GM19372 (cell line): ENCODE results near the gene NT5C2.
"Not testable (repeated sequence)": the region's sequence is repeated elsewhere in the genome, so short reads cannot be mapped to it uniquely, and the experiment has no call there.

Experiments used
- ATAC-seq: cut with Tn5 transposase; IDR thresholded peaks from one replicate; pipeline ENCODE4 v1.9.1; 2021; ENCODE audit warnings: mild to moderate bottlenecking, low read depth, moderate library complexity; ENCODE audit not compliant: unreplicated experiment

The NT5C2 gene

DNA sequence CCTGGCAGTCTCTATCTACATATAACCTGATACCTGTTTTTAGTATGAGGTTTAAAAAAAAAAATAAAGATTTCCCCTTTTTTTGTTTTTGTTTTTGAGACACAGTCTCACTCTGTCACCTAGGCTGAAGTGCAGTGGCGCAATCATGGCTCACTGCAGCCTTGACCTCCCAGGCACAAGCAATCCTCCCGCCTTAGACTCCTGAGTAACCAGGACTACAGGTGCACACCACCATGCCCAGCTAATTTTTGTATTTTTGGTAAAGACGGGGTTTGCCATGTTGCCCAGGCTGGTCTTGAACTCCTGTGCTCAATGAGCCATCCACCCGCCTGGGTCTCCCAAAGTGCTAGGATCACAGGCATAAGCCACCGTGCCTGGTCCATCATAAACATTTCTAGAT, 25.5 kb downstream of the NT5C2 start:
- not testable (repeated sequence) for ATAC-seq

GRCh38 chr10:103166523-103166922, 26.5 kb downstream of the NT5C2 start:
- no peak for ATAC-seq

DNA sequence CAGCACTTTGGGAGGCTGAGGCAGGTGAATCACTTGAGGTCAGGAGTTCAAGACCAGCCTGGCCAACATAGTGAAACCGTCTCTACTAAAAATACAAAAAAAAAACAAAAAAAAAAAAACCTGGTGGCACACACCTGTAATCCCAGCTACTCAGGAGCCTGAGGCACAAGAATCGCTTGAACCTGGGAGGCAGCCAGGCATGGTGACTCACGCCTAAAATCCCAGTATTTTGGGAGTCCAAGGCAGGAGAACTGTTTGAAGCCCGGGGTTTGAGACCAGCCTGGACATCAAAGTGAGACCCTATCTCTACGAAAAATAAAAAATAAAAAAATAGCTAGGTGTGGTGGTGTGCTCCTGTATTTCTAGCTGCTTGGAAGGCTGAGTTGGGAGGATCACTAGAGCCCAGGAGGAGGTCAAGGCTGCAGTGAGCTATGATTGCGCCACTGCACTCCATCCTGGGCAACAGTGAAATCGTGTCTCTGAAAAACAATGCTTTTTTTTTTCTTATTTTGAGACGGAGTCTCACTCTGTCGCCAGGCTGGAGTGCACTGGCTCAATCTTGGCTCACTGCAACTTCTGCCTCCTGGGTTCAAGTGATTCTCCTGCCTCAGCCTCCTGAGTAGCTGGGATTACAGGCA, 29.2 kb downstream of the NT5C2 start:
- ATAC-seq: not testable (repeated sequence)

DNA sequence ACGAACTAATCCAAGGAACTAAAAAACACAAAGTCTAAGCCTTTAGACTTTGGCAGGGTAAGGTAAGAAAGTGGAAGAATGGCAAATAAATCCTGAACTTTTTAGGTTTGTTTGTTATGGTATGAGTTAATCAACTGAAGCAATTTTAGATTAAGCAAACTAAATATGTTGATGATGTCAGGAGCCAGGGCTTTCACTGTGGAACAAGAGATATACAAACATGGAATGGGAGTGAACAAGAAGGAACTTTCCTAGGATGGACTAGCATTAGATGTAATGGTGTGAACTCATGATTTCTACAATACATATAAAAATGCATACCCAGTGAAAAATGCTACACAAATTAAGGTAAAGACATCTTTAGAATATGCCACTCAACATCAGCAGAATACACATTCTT, 35.8 kb downstream of the NT5C2 start:
- ATAC-seq: no peak

- ATAC-seq: no peak
Measured at GRCh38 chr10:103155471-103156085, 37.5 kb downstream of the NT5C2 start.

DNA sequence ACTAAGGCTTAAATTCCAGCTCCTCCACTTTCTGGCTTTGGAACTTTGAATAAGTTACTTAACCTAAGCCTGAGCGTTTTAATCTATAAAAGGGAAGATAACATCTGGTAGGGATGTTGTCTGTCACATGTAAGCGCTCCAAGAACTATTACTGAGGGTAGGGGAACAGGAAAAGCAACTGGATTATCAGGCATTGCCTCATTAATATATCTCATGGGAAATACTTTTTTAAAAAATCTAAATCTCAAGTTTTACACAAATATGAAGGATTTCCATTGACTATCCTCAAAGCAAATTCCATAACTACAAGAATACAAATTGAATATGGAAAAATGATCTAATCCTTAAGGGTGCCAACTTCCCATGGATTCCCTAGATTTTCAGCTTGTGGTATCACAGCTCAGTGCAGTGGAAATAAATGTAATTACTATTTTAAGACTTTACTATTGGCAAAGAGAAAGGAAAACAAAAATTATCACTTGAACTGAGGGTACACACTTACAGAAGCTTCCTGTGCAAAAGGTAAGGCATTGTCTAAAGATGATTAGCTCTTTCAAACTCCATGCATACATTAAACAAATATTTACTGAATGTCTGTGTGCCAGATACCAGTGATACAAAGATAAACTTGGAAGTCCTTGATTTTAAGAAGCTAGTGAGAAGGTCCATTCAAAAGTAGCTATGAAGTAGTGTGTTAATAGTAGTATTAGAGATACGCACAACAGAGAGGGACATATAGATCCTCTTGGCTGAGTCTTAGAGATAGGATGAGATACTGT, 38.4 kb downstream of the NT5C2 start:
- ATAC-seq: no peak

- no peak for ATAC-seq
Measured at GRCh38 chr10:103153302-103154197, 39.5 kb downstream of the NT5C2 start.

DNA sequence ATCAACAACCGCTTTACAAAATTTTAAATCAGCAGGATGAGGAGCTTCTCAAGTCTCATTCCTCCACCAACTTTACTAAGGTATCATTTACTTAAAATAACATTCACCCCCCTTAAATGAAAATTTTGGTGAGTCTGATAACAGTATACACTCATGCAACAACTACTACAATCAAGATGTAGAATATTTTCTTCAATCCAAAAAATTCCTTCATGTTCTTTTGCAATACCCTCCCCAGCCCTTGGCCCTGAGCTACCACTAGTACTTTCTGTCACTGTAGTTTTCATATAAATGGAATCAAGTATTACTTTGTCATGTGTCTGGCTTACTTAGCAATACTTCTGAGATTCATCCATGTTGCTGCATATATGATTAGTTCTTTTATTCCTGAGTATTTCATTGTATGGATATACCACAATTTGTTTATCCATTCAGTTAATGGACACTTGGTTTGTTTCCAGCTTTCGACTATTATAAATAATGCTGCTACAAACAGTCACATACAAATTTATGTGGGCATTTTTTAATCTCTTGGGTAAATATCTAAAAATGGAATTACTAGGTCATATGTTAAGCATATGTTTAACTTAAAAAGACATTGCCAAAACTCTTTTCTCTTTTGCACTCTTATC, 43.0 kb downstream of the NT5C2 start:
- no peak for ATAC-seq

DNA sequence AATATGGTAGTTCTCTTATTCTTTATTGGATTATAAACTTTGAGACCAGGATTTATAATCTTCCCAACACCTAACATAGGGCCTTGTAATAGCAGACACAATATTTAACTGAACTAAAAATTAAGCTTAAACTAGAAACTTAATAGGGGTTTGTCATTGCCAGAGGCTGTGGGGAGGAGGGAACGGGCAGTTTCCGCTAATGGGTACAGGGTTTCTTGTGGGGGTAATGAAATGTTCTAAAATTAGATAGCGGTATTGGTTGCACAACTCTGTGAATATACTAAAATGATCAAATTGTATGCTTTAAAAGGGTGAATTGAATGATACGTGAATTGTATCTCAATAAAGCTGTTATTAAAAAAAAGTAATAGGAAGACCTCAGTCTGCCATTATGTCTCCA, 45.4 kb downstream of the NT5C2 start:
- ATAC-seq: no peak

GRCh38 chr10:103145860-103146466, 47.1 kb downstream of the NT5C2 start:
- no peak for ATAC-seq

- no peak for ATAC-seq
Measured at GRCh38 chr10:103145046-103145445, 48.0 kb downstream of the NT5C2 start.

DNA sequence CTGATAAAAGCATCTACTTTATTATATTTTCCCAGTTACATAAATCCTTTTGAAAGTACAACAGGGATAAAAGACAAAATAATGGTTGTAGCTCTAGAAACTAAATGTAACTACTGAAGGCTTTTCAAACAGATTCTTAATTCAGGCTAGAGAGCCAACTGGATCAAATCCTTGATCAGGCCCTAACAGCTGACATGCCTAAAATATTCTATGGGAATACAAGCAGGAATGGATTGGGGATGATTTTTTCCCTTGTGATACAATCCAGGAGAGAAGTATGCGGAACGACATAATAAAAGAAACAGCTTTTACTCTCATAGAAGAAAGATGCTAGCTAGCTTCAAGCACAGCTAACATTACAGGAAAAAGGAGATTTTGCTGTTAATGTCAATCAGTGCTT, 49.0 kb downstream of the NT5C2 start:
- no peak for ATAC-seq

- not testable (repeated sequence) for ATAC-seq
Measured at GRCh38 chr10:103143641-103144040, 49.4 kb downstream of the NT5C2 start.

- no peak for ATAC-seq
Measured at GRCh38 chr10:103141950-103142349, 51.1 kb downstream of the NT5C2 start.

DNA sequence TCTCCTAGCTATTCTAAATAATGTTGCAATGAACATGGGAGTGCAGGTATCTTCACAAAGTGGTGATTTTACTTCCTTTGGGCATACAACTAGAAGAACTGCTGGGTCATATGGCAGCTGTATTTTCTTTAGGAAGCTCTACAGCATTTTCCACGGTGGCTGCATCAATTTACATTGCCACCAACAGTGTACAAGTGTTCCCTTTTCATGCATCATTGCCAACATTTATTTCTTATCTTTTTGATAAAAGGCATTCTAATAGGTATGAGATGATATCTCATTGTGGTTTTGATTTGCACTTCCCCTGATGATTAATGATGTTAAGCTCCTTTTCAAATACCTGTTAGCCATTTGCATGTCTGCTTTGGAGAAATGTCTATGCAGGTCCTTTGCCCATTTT, 52.6 kb downstream of the NT5C2 start:
- no peak for ATAC-seq

DNA sequence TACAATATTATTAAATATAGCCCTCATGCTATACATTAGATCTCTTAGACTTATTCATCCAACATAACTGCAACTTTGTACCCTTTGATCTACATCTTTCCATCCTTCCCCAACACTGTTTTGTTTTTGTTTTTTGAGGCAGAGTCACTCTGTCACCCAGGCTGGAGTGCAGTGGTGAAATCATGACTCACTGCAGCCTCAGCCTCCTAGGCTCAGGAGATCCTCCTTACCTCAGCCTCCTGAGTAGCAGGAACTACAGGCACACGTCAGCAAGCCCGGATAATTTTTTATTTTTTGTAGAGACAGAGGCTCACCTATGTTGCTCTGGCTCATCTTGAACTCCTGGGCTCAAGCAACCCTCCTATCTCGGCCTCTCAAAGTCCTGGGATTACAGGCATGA, 53.3 kb downstream of the NT5C2 start:
- no peak for ATAC-seq

- ATAC-seq: not testable (repeated sequence)
Measured at GRCh38 chr10:103135168-103135567, 57.9 kb downstream of the NT5C2 start.

GRCh38 chr10:103130910-103131309, 62.2 kb downstream of the NT5C2 start:
- ATAC-seq: no peak

GRCh38 chr10:103130180-103130579, 62.9 kb downstream of the NT5C2 start:
- not testable (repeated sequence) for ATAC-seq

GRCh38 chr10:103127241-103127640, 65.8 kb downstream of the NT5C2 start:
- ATAC-seq: no peak
